Central memory CD8-positive, alpha-beta T cell (primary cell): Measurements from ENCODE around the gene PIP.

ENCODE experiments used
- ATAC-seq: fragments of 150-1000 bp; cut with Tn5 transposase; replicated peaks from 2 replicates; pipeline ENCODE4 v1.10.0; 2022; ENCODE audit warnings: mild to moderate bottlenecking, moderate FRiP score, moderate number of reproducible peaks; ENCODE audit not compliant: poor library complexity, severe bottlenecking; ENCODE audit errors: extremely low read depth
- DNase-seq, 2 donors: peaks; one replicate each; pipeline ENCODE4 v3.0.0; 2021; ENCODE audit warnings: low spot score in 2 of 2
- H3K27ac Mint-ChIP-seq: one replicate; pipeline ENCODE4 v1.8.0; 2022; ENCODE audit warnings: low read depth, mild to moderate bottlenecking, moderate library complexity, mixed read lengths
- H3K27me3 Mint-ChIP-seq: one replicate; pipeline ENCODE4 v1.8.0; 2022; ENCODE audit warnings: mixed read lengths
- H3K36me3 Mint-ChIP-seq: one replicate; pipeline ENCODE4 v1.8.0; 2022; ENCODE audit warnings: mild to moderate bottlenecking, moderate library complexity, mixed read lengths; ENCODE audit not compliant: insufficient read depth
- H3K4me1 Mint-ChIP-seq: one replicate; pipeline ENCODE4 v1.8.0; 2022; ENCODE audit warnings: mixed read lengths
- H3K4me3 Mint-ChIP-seq: one replicate; pipeline ENCODE4 v1.8.0; 2022; ENCODE audit warnings: mild to moderate bottlenecking, moderate library complexity, mixed read lengths
- H3K9me3 Mint-ChIP-seq: one replicate; pipeline ENCODE4 v1.8.0; 2022; ENCODE audit warnings: mixed read lengths

PIP gene

GRCh38 chr7:143183024-143183423 lies 51.1 kb downstream of the PIP start, which contains the start of gene TAS2R39:
Gene TAS2R39, plus strand, starts transcription at chr7:143183419. Its CDS starts 0 bp downstream, at chr7:143183419.
- peaks cover 4% of the 10 kb centered on the region for H3K9me3 Mint-ChIP-seq

GRCh38 chr7:143185551-143185950 lies 53.7 kb downstream of the PIP start:
- Mint-ChIP-seq H3K36me3 (no peaks in the 10 kb centered on the region), H3K9me3 (no peaks in the 10 kb centered on the region), H3K27ac (no peak overlapping the region), H3K4me1 (no peaks in the 10 kb centered on the region), H3K27me3 (peaks cover 51% of the 10 kb centered on the region), H3K4me3 (no peak overlapping the region)
- ATAC-seq (no peak), DNase-seq (no peak)

More at GRCh38 chr7:143183024-143183423, 51.1 kb downstream of the PIP start, which contains the start of gene TAS2R39:
- Mint-ChIP-seq H3K4me1 (no peaks in the 10 kb centered on the region), H3K4me3 (no peak within 1 kb of the TSS), H3K36me3 (no peaks in the 10 kb centered on the region), H3K27me3 (peaks cover 73% of the 10 kb centered on the region), H3K27ac (no peak within 1 kb of the TSS)
- DNase-seq (no peak), ATAC-seq (no peak)

- H3K36me3 Mint-ChIP-seq, result no peaks in the 10 kb centered on the region
- H3K4me1 Mint-ChIP-seq, result no peaks in the 10 kb centered on the region
- no peak overlapping the region for H3K27ac Mint-ChIP-seq
- DNase-seq (no peak), ATAC-seq (no peak)
- H3K9me3 Mint-ChIP-seq, result no peaks in the 10 kb centered on the region
- peaks cover 32% of the 10 kb centered on the region for H3K27me3 Mint-ChIP-seq
- no peak overlapping the region for H3K4me3 Mint-ChIP-seq
Observed at GRCh38 chr7:143188994-143189393, 57.1 kb downstream of the PIP start.
